ENCODE results near the gene LAYN. TPM values are rescaled to one million over a fixed set of nuclear protein-coding genes. Genes with fewer than 3 reads are reported as not detected.
A peak's percentile ranks its signal among the peaks of the same experiment; 100 is the strongest.

LAYN gene
- total RNA-seq, 1 donor = 81.8 TPM

DNA sequence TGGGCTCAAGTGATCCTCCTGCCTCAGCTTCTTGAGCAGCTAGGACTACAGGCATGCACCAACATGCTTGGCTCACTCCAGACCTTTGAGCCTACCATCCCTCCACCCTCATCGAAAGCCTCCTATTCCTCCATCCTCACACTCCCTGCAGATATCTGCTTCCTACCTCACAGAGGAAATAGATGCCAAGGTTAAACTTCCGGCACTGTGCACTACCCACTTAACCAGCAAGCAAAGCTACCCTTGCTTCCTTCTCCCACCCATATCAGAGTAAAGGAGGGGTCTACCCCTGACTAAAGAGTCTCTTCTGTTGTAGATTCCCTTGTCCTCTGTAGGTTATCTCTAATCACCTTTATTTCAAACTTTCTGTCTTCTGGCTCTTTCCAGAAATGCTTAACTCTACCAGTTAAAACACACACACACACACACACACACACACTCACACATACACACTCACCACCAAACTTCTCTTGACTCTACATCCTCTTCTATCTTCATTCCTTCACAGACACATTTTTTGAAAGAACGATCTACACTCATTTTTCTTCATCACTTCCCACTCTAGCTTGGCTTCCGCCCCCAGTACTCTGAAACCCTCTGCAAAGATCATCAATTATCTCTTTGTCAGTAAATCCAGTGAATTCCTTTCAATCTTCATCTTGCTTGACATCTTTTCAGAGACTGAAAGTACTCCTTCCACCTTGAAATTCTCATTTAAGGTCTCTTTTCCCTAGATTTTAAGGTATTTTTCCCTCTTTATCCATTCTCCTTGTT is 50.9 kb downstream of the LAYN start:
- no peak overlapping the region for H3K4me2 ChIP-seq (ENCODE audit: insufficient read depth, low read length)
- H3K4me3 ChIP-seq (ENCODE audit: insufficient read depth, low read length) = no peak overlapping the region
- no peak for DNase-seq (ENCODE audit: insufficient read length, low spot score, missing footprints)
- TF ChIP-seq, protein P1, sequence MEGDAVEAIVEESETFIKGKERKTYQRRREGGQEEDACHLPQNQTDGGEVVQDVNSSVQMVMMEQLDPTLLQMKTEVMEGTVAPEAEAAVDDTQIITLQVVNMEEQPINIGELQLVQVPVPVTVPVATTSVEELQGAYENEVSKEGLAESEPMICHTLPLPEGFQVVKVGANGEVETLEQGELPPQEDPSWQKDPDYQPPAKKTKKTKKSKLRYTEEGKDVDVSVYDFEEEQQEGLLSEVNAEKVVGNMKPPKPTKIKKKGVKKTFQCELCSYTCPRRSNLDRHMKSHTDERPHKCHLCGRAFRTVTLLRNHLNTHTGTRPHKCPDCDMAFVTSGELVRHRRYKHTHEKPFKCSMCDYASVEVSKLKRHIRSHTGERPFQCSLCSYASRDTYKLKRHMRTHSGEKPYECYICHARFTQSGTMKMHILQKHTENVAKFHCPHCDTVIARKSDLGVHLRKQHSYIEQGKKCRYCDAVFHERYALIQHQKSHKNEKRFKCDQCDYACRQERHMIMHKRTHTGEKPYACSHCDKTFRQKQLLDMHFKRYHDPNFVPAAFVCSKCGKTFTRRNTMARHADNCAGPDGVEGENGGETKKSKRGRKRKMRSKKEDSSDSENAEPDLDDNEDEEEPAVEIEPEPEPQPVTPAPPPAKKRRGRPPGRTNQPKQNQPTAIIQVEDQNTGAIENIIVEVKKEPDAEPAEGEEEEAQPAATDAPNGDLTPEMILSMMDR (IDR thresholded peaks at IDR 0.05; ENCODE audit: extremely low read depth, low read depth, low read length) = no peak
- no peaks in the 10 kb centered on the region for H3K9me3 ChIP-seq (ENCODE audit: low read depth, low read length)
- no peaks in the 10 kb centered on the region for H3K79me2 ChIP-seq (ENCODE audit: insufficient read depth, low read length)
- no peaks in the 10 kb centered on the region for H3K4me1 ChIP-seq (ENCODE audit: insufficient read depth, low read length)
- H3K27me3 ChIP-seq (ENCODE audit: insufficient read depth, low read length) = no peaks in the 10 kb centered on the region
- H2AFZ ChIP-seq (ENCODE audit: low read length) = no peak overlapping the region
- H3K36me3 ChIP-seq (ENCODE audit: insufficient read depth, low read length) = no peaks in the 10 kb centered on the region
- no peak overlapping the region for H3K27ac ChIP-seq (ENCODE audit: low read depth, low read length)
- no peaks in the 10 kb centered on the region for H4K20me1 ChIP-seq (ENCODE audit: insufficient read depth, low read length)

DNA sequence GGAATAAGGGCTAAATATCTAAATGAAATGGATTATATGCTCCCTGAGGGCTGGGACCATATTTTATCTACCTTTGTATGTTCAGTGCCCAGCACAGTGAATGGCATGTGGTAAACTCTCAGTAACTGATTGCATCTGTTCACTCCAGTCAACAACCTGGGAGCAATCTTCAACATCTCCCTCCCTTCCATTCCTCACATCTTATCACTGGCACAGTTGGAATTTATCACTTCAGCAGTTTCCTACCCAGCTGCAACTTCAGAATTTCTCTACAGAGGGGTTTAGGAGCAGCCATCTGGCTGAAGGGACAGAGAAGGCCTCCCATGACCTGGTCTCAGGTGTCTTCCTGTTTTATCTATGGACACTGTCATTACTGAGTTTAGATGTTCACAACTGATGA is 52.0 kb downstream of the LAYN start:
- H3K27me3 ChIP-seq (ENCODE audit: insufficient read depth, low read length) = no peaks in the 10 kb centered on the region
- no peaks in the 10 kb centered on the region for H3K36me3 ChIP-seq (ENCODE audit: insufficient read depth, low read length)
- no peak overlapping the region for H3K4me3 ChIP-seq (ENCODE audit: insufficient read depth, low read length)
- H3K4me2 ChIP-seq (ENCODE audit: insufficient read depth, low read length) = no peak overlapping the region
- H3K9me3 ChIP-seq (ENCODE audit: low read depth, low read length) = no peaks in the 10 kb centered on the region
- no peak overlapping the region for H3K27ac ChIP-seq (ENCODE audit: low read depth, low read length)
- DNase-seq (ENCODE audit: insufficient read length, low spot score, missing footprints) = no peak
- no peaks in the 10 kb centered on the region for H4K20me1 ChIP-seq (ENCODE audit: insufficient read depth, low read length)
- H3K79me2 ChIP-seq (ENCODE audit: insufficient read depth, low read length) = no peaks in the 10 kb centered on the region
- H3K4me1 ChIP-seq (ENCODE audit: insufficient read depth, low read length) = peaks cover 2% of the 10 kb centered on the region
- no peak overlapping the region for H2AFZ ChIP-seq (ENCODE audit: low read length)
- TF ChIP-seq, protein P1 (IDR thresholded peaks at IDR 0.05; ENCODE audit: extremely low read depth, low read depth, low read length) = no peak

DNA sequence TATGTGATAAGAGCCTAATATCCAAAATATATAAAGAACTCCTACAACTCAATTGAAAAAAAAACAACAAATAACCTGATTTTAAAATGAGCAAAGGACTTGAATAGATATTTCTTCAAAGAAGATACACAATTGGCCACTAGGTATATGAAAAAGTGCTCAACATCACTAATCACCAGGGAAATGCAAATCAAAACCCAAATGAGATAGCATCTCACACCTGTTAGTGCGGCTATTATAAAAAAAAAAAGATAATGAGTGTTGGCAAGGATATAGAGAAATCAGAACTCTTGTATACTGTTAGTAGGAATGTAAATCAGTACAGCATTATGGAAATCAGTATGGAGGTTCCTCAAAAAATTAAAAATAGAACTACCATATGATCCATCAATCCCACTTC is 55.8 kb downstream of the LAYN start:
- Histone ChIP-seq H3K36me3 (ENCODE audit: insufficient read depth, low read length) (no peaks in the 10 kb centered on the region), H2AFZ (ENCODE audit: low read length) (no peak overlapping the region), H3K79me2 (ENCODE audit: insufficient read depth, low read length) (no peaks in the 10 kb centered on the region), H3K27me3 (ENCODE audit: insufficient read depth, low read length) (no peaks in the 10 kb centered on the region), H3K27ac (ENCODE audit: low read depth, low read length) (no peak overlapping the region), H3K4me3 (ENCODE audit: insufficient read depth, low read length) (no peak overlapping the region), H3K4me1 (ENCODE audit: insufficient read depth, low read length) (peaks cover 18% of the 10 kb centered on the region), H4K20me1 (ENCODE audit: insufficient read depth, low read length) (no peaks in the 10 kb centered on the region), H3K9me3 (ENCODE audit: low read depth, low read length) (no peaks in the 10 kb centered on the region), H3K4me2 (ENCODE audit: insufficient read depth, low read length) (no peak overlapping the region)
- no peak for DNase-seq (ENCODE audit: insufficient read length, low spot score, missing footprints)
- TF ChIP-seq, protein P1 (IDR thresholded peaks at IDR 0.05; ENCODE audit: extremely low read depth, low read depth, low read length) = no peak

DNA sequence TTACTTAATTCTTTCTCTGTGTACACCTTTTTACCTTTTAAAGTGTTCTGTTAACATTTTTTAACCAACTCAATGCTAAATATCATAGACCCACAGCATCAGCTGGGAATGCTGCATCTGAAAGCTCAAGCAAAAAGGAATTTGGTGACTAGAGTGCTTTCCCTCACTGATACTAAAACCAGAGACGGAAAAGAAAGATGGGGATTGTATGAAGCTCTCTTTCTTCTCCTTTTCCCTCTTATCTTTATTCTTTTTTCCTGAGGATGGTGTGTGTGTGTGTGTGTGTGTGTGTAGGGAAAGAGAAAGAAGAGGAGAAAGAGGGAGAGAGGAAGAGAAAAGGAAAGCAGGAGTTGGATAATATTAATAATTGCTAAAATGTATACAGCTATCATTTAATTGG is 57.6 kb downstream of the LAYN start:
- Histone ChIP-seq H3K4me2 (ENCODE audit: insufficient read depth, low read length) (peak overlapping the region; percentile 74), H3K27ac (ENCODE audit: low read depth, low read length) (peak overlapping the region; percentile 67), H4K20me1 (ENCODE audit: insufficient read depth, low read length) (peaks cover under 1% of the 10 kb centered on the region), H3K4me3 (ENCODE audit: insufficient read depth, low read length) (peak overlapping the region; percentile 45), H3K27me3 (ENCODE audit: insufficient read depth, low read length) (no peaks in the 10 kb centered on the region), H2AFZ (ENCODE audit: low read length) (peak overlapping the region; percentile 60), H3K79me2 (ENCODE audit: insufficient read depth, low read length) (peaks cover 8% of the 10 kb centered on the region), H3K4me1 (ENCODE audit: insufficient read depth, low read length) (peaks cover 23% of the 10 kb centered on the region), H3K9me3 (ENCODE audit: low read depth, low read length) (no peaks in the 10 kb centered on the region), H3K36me3 (ENCODE audit: insufficient read depth, low read length) (no peaks in the 10 kb centered on the region)
- TF ChIP-seq, protein P1 (IDR thresholded peaks at IDR 0.05; ENCODE audit: extremely low read depth, low read depth, low read length) = no peak
- DNase-seq (ENCODE audit: insufficient read length, low spot score, missing footprints) = no peak
